Lower lobe of right lung (tissue), 2 donors: ENCODE results near the gene NRARP. TPM values are rescaled to one million over a fixed set of nuclear protein-coding genes. Genes with fewer than 3 reads are reported as not detected.

Experiments used
- ATAC-seq, 2 donors: fragments of 200-7000 bp; cut with Tn5 transposase; one replicate each; pipeline ENCODE4 v1.9.1; 2020 to 2022; ENCODE audit warnings: mild to moderate bottlenecking in 2 of 2, moderate library complexity in 2 of 2
- DNase-seq: peaks from one replicate; pipeline ENCODE4 v3.0.0-alpha.2; 2020
- H3K27ac ChIP-seq: fragments of 200-600 bp; one replicate; pipeline ENCODE4 v1.8.0; 2022
- H3K27me3 ChIP-seq: fragments of 200-600 bp; one replicate; pipeline ENCODE4 v1.8.0; 2022; ENCODE audit warnings: low read depth
- H3K36me3 ChIP-seq: fragments of 200-600 bp; one replicate; pipeline ENCODE4 v1.8.0; 2022; ENCODE audit warnings: mild to moderate bottlenecking
- H3K4me1 ChIP-seq: fragments of 200-600 bp; one replicate; pipeline ENCODE4 v1.8.0; 2022
- H3K4me3 ChIP-seq: fragments of 200-600 bp; one replicate; pipeline ENCODE4 v1.8.0; 2022; ENCODE audit warnings: mild to moderate bottlenecking
- H3K9me3 ChIP-seq: fragments of 200-600 bp; one replicate; pipeline ENCODE4 v1.8.0; 2022
- intact Hi-C: fragments of 100-400 bp; cut with DNase I; formaldehyde crosslinking; loops from one replicate; pipeline ENCODE4 v1.11.0; 2022
- total RNA-seq: library from RNA; stranded (reverse); fragmentation: NEBNext Ultra II Directional; extraction: Animal tissue kit (Norgen Biotek cat#: 25700); gene quantifications from one replicate; pipeline ENCODE4 v1.2.1, GENCODE V29; 2021
- TF ChIP-seq, protein P1 (sequence below): fragments of 200-600 bp; IDR thresholded peaks from one replicate; pipeline ENCODE4 v1.8.0; 2022; ENCODE audit warnings: antibody characterized with exemption, mild to moderate bottlenecking
- donor health status: DM: no; HTN: yes; CAD: no; lungs with severe emphysema.

Gene NRARP
- total RNA-seq, 1 donor from 2014 or later, result 6.5 TPM

DNA sequence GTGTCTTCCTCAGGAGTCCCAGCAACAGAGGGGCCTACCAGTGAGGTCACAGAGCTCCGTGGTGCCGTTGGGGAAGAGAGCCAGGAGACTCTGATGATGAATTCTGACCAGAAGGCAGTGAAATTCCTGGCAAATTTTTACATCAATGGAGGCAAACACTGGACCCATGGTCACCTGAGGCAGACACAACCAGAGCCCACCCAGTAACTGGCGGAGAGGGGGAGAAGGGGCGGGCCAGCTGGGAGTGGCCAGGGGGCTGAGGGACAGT lies 50.9 kb downstream of the NRARP start, which contains the start of gene STPG3:
Gene STPG3, plus strand, starts transcription at position 93 of the 268 bp plus-strand sequence. Its CDS starts 1 bp downstream, at position 94.
- Histone ChIP-seq H3K27ac (no peak within 1 kb of the TSS), H3K36me3 (no peaks in the 10 kb centered on the region), H3K4me1 (peaks cover 18% of the 10 kb centered on the region), H3K27me3 (no peaks in the 10 kb centered on the region), H3K9me3 (no peaks in the 10 kb centered on the region), H3K4me3 (no peak within 1 kb of the TSS)
- DNase-seq (no peak), ATAC-seq (no peak)
- TF ChIP-seq, protein P1, sequence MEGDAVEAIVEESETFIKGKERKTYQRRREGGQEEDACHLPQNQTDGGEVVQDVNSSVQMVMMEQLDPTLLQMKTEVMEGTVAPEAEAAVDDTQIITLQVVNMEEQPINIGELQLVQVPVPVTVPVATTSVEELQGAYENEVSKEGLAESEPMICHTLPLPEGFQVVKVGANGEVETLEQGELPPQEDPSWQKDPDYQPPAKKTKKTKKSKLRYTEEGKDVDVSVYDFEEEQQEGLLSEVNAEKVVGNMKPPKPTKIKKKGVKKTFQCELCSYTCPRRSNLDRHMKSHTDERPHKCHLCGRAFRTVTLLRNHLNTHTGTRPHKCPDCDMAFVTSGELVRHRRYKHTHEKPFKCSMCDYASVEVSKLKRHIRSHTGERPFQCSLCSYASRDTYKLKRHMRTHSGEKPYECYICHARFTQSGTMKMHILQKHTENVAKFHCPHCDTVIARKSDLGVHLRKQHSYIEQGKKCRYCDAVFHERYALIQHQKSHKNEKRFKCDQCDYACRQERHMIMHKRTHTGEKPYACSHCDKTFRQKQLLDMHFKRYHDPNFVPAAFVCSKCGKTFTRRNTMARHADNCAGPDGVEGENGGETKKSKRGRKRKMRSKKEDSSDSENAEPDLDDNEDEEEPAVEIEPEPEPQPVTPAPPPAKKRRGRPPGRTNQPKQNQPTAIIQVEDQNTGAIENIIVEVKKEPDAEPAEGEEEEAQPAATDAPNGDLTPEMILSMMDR, result no peak
- intact Hi-C loops, result no loop called here

DNA sequence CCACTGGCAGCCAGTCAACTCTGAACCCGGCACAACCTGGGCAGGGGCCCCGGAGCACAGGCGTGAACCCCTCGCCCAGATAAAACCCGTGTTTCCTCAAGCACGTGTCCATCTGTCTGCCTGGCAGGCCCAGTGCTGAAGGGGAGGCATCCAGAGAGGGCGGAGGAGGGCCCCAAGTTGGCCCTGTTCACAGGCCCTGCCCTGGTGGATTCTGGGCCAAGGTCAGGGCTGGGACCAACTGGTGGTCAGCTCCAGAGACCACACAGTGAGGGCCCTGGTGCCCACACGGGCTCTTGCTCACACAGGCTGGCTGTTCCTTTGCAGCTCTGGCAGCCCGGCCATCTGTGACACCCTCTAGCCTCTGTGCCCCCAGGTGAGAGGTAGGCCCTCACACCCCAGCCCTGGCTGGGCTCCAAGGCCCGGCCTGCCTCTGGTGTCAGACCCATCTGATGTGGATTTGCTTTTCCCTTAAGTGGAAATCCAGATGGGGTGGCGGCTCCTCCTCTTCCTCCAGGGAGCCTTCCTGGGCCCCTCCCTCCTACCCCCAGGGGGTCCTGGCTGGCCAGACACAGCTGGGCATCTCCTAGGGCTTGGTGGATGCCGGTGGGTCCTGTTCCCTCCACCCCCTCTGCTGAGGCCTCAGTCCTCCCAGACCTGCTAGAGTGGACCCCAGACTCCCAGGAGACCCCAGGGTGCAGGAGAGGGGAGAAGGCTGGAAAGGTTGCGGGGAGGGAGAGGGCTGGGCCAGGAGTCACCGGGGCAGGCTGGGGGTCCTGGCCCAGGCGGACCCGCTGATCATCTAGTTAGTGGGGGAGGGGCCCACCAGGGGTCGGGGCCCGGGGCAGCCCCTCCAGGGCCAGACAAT lies 51.5 kb downstream of the NRARP start:
- no peak overlapping the region for H3K27ac ChIP-seq
- intact Hi-C loops, result no loop called here

More for the DNA sequence above, 51.5 kb downstream of the NRARP start:
- Histone ChIP-seq H3K27me3 (no peaks in the 10 kb centered on the region), H3K4me3 (no peak overlapping the region), H3K4me1 (peaks cover 14% of the 10 kb centered on the region), H3K9me3 (no peaks in the 10 kb centered on the region), H3K36me3 (no peaks in the 10 kb centered on the region)
- DNase-seq (no peak), ATAC-seq (no peak)
- TF ChIP-seq, protein P1, result no peak

Other genes with a start within 250 kb of the NRARP start
- 0.62 TPM for gene ENTPD2, start 248.2 kb downstream of the NRARP start, total RNA-seq
- gene SAPCD2, start 231.7 kb downstream of the NRARP start, total RNA-seq, result 0.86 TPM
- gene UAP1L1, start 224.8 kb downstream of the NRARP start, total RNA-seq, result 29.7 TPM
- gene MAN1B1, start 215.3 kb downstream of the NRARP start, total RNA-seq, result 41.9 TPM
- gene DPP7, start 187.5 kb downstream of the NRARP start, total RNA-seq, result 190 TPM
- gene GRIN1, start 163.1 kb downstream of the NRARP start, total RNA-seq, result 0.92 TPM
- 1.0 TPM for gene LRRC26, start 132.2 kb downstream of the NRARP start, total RNA-seq
- not detected for gene TMEM210, start 130.2 kb downstream of the NRARP start, total RNA-seq
- 58.2 TPM for gene ANAPC2, start 113.7 kb downstream of the NRARP start, total RNA-seq
- gene SSNA1, start 113.6 kb downstream of the NRARP start, total RNA-seq, result 57.6 TPM
- 17.8 TPM for gene TPRN, start 101.5 kb downstream of the NRARP start, total RNA-seq
- gene TMEM203, start 96.6 kb downstream of the NRARP start, total RNA-seq, result 26.6 TPM
- 15.6 TPM for gene NDOR1, start 96.6 kb downstream of the NRARP start, total RNA-seq
- gene RNF208, start 80.0 kb downstream of the NRARP start, total RNA-seq, result 5.8 TPM
- 0.59 TPM for gene CYSRT1, start 77.1 kb downstream of the NRARP start, total RNA-seq
- 0.21 TPM for gene RNF224, start 74.8 kb downstream of the NRARP start, total RNA-seq
- gene SLC34A3, start 71.4 kb downstream of the NRARP start, total RNA-seq, result not detected
- 208 TPM for gene TUBB4B, start 61.0 kb downstream of the NRARP start, total RNA-seq
- 0.38 TPM for gene STPG3, start 51.0 kb downstream of the NRARP start, total RNA-seq
- 44.7 TPM for gene NELFB, start 46.9 kb downstream of the NRARP start, total RNA-seq
- gene TOR4A, start 24.5 kb downstream of the NRARP start, total RNA-seq, result 27.2 TPM
- gene EXD3, start 120.9 kb upstream of the NRARP start, total RNA-seq, result 25.2 TPM
- gene NOXA1, start 121.1 kb upstream of the NRARP start, total RNA-seq, result 6.9 TPM
- 0.15 TPM for gene ENTPD8, start 139.1 kb upstream of the NRARP start, total RNA-seq
- 20.7 TPM for gene NSMF, start 157.1 kb upstream of the NRARP start, total RNA-seq
- gene PNPLA7, start 248.1 kb upstream of the NRARP start, total RNA-seq, result 12.2 TPM
- gene MRPL41, start 249.6 kb upstream of the NRARP start, total RNA-seq, result 44.6 TPM